Measurements from ENCODE around the gene LRRC55.

- TF ChIP-seq CTCF (optimal IDR thresholded peaks at IDR 0.05 in 1 of 3, IDR thresholded peaks at IDR 0.05 in 1 of 3, conservative IDR thresholded peaks at IDR 0.05 in 1 of 3; ENCODE audit: extremely low read depth in 1 of 3, insufficient read depth in 2 of 3, low read length in 3 of 3): no peak
- TF ChIP-seq EZH2 (IDR thresholded peaks at IDR 0.05; ENCODE audit: low read length): no peak
Measured at GRCh38 chr11:57217053-57217452, 35.3 kb downstream of the LRRC55 start.

All from keratinocyte (primary cell).